CD4-positive, alpha-beta memory T cell (primary cell): ENCODE data around the gene GAS6. TPM values are rescaled to one million over a fixed set of nuclear protein-coding genes. Genes with fewer than 3 reads are reported as not detected.

Source experiments
- CTCF ChIA-PET: fragments of 350-600 bp; sonication (Branson Sonifier 250); formaldehyde crosslinking; loops from one replicate; lab custom pipeline; 2021; ENCODE audit warnings: inconsistent platforms; ENCODE audit not compliant: partially characterized antibody; lab: Charles Lee
- POLR2A ChIA-PET: fragments of 350-600 bp; sonication (Branson Sonifier 250); formaldehyde crosslinking; loops from one replicate; lab custom pipeline; 2021; ENCODE audit not compliant: partially characterized antibody; lab: Charles Lee
- DNase-seq, 5 donors: peaks; one replicate each; pipeline versions ENCODE4 v3.0.0 to v3.0.0-alpha.2; 2020 to 2022; ENCODE audit warnings: mixed read lengths in 1 of 5
- H3K27ac ChIP-seq: one replicate; pipeline ENCODE4 v1.7.0; 2013; ENCODE audit warnings: low read depth, low read length
- H3K27me3 ChIP-seq: 2 replicates; pipeline ENCODE4 v1.7.0; 2013; ENCODE audit warnings: mild to moderate bottlenecking, low read length, moderate library complexity; ENCODE audit not compliant: insufficient read depth
- H3K36me3 ChIP-seq: 2 replicates; pipeline ENCODE4 v1.7.0; 2013; ENCODE audit warnings: mild to moderate bottlenecking, low read length, moderate library complexity; ENCODE audit not compliant: insufficient read depth
- H3K4me1 ChIP-seq: 2 replicates; pipeline ENCODE4 v1.7.0; 2013; ENCODE audit warnings: mild to moderate bottlenecking, low read length, moderate library complexity; ENCODE audit not compliant: insufficient read depth
- H3K4me3 ChIP-seq, 2 donors: one replicate each; pipeline ENCODE4 v1.7.0; 2013; ENCODE audit warnings: low read length in 2 of 2, mild to moderate bottlenecking in 1 of 2
- H3K9me3 ChIP-seq, 2 donors: one replicate each; pipeline ENCODE4 v1.7.0; 2013; ENCODE audit warnings: low read length in 2 of 2, control low read depth in 1 of 2; ENCODE audit not compliant: control insufficient read depth in 1 of 2
- H3K27ac Mint-ChIP-seq, 7 donors: one replicate each; pipeline ENCODE4 v1.8.0; 2020 to 2021; ENCODE audit warnings: mixed read lengths in 7 of 7, mild to moderate bottlenecking in 6 of 7, inconsistent platforms in 3 of 7, moderate library complexity in 3 of 7
- H3K27me3 Mint-ChIP-seq, 2 donors: one replicate each; pipeline ENCODE4 v1.8.0; 2020 to 2021; ENCODE audit warnings: mixed read lengths in 2 of 2
- H3K36me3 Mint-ChIP-seq, 2 donors: one replicate each; pipeline ENCODE4 v1.8.0; 2020 to 2021; ENCODE audit warnings: mixed read lengths in 2 of 2, inconsistent platforms in 1 of 2, mild to moderate bottlenecking in 1 of 2
- H3K4me1 Mint-ChIP-seq, 4 donors: one replicate each; pipeline ENCODE4 v1.8.0; 2020 to 2021; ENCODE audit warnings: mixed read lengths in 4 of 4, mild to moderate bottlenecking in 1 of 4
- H3K4me3 Mint-ChIP-seq, 8 donors: one replicate each; pipeline ENCODE4 v1.8.0; 2020 to 2021; ENCODE audit warnings: mixed read lengths in 8 of 8, mild to moderate bottlenecking in 7 of 8, moderate library complexity in 6 of 8, inconsistent platforms in 3 of 8
- H3K9me3 Mint-ChIP-seq, 8 donors: one replicate each; pipeline ENCODE4 v1.8.0; 2020 to 2021; ENCODE audit warnings: mixed read lengths in 8 of 8, mild to moderate bottlenecking in 5 of 8, inconsistent platforms in 3 of 8, moderate library complexity in 1 of 8
- intact Hi-C: fragments of 100-400 bp; cut with micrococcal nuclease; formaldehyde crosslinking; loops from one replicate; pipeline ENCODE4 v1.15.1; 2023
- polyA plus RNA-seq, 2 donors: library from polyadenylated mRNA; unstranded; fragments of 300-500 nt; fragmentation: Illumina TruSeq; gene quantifications; one replicate each; pipeline ENCODE4 v1.2.3, GENCODE V29; 2021
- total RNA-seq, 2 experiments: library from RNA; stranded (reverse); gene quantifications; one replicate each; pipeline ENCODE4 v1.2.3, GENCODE V29; 2021

GAS6 gene
- total and polyA plus RNA-seq, 4 experiments from 2014 or later = 0.39 to 17.2 (median 8.8) TPM

DNA sequence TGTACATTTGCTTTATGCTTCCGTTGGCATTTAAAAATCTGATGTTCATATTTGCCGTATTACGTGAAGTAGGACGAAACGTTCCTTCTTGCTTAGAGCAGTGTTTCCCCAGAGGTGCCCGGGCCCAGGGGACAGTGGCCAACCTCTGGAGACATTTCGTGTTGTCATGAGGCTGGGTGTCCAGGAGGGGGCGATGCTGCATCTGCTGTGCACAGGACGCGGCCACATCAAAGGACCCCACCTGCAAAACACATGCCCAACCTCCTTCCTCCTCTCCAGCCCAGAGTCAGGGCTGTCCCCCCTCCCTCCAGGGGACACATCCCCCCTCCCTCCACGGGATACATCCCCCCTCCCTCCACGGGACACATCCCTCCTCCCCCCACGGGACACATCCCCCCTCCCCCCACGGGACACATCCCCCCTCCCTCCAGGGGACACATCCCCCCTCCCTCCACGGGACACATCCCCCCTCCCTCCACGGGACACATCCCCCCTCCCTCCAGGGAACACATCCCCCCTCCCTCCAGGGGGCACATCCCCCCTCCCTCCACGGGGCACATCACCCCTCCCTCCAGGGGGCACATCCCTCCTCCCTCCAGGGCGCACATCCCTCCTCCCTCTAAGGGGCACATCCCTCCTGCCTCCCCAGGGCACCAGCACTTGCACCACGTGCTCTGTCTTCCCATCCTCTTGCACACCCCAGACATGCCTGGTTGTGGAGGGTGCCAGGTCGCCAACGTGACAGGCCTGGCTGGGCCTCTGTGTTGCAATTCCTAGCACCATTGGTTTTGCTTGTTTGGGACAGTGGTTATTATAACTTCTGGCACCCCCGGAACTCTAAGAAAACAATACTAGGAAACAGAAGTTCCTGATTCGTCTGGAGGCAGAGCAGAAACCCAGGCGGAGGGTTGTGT, 46.7 kb downstream of the GAS6 start:
- peaks cover 15% of the 10 kb centered on the region for H3K4me1 ChIP-seq
- no peaks in the 10 kb centered on the region for H3K27me3 ChIP-seq
- peak overlapping the region; percentile 43 to 94 (median 78) for H3K4me3 Mint-ChIP-seq
- no peaks in the 10 kb centered on the region for H3K36me3 ChIP-seq
- peaks cover 0 to 5% of the 10 kb centered on the region in 2 donors for H3K36me3 Mint-ChIP-seq
- ChIA-PET CTCF (no interaction called here), POLR2A (interaction anchor here (0.7 kb wide), 1 partner anchor 29 kb away, joined by 3 read pairs; no protein-coding TSS in a partner anchor)
- intact Hi-C loops = loop anchor here (1.0 to 5.0 kb wide), 5 partner anchors 30 to 418 kb away; partner anchors contain the start of genes CDC16 and RASA3
- no peak overlapping the region for H3K27ac ChIP-seq
- H3K27me3 Mint-ChIP-seq = peaks cover 1 to 2% of the 10 kb centered on the region in 2 donors
- H3K4me3 ChIP-seq = no peak overlapping the region
- H3K4me1 Mint-ChIP-seq = peaks cover 14 to 27% (median 20%) of the 10 kb centered on the region in 4 donors
- H3K9me3 ChIP-seq = no peaks in the 10 kb centered on the region
- peak; percentile 83 to 90 (median 86) for DNase-seq
- peaks cover 0 to 2% (median 0%) of the 10 kb centered on the region in 8 donors for H3K9me3 Mint-ChIP-seq
- peak overlapping the region; percentile 37 to 82 (median 68) for H3K27ac Mint-ChIP-seq

DNA sequence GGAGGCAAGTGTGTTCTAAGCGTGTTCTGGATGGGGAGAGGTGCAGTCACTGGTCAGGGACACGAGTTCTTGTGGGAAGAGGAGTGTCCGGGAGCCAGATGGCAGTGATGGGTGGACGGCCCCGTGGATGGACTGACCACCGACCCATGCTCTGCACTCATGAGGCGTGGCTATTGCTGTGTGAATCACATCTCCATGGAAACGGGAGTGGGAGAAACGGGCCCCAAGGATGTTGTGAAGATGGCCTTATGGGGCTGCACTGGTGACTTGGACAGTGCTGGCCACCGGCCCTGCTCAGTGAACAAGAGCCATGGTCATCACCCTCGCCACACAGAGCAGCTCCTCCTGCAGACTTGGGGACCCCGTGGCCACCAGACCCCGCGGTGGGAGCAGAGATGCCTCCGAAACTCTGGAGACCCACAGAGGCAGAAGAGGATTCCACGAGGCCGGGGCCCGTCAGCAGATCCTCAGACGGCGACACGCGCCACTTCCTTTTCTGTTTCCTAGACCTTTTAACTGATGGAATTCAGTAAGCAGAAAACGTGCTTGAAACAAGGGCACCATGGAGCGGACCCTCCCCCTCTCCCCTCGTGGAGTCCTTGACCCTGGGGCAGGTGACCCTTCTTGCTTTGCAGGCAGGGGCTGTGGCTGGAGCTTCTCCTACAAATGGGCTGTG, 47.5 kb downstream of the GAS6 start:
- Histone ChIP-seq H3K27ac (no peak overlapping the region), H3K36me3 (no peaks in the 10 kb centered on the region), H3K27me3 (no peaks in the 10 kb centered on the region), H3K4me3 (peak overlapping the region in 1 of 2 donors; percentile 33), H3K4me1 (peaks cover 15% of the 10 kb centered on the region), H3K9me3 (no peaks in the 10 kb centered on the region)
- DNase-seq = no peak
- Mint-ChIP-seq H3K9me3 (peaks cover 0 to 2% (median 0%) of the 10 kb centered on the region in 8 donors), H3K4me3 (peak overlapping the region; percentile 83 to 94 (median 87)), H3K4me1 (peaks cover 14 to 27% (median 20%) of the 10 kb centered on the region in 4 donors), H3K27ac (peak overlapping the region in 5 of 7 donors; percentile 42 to 78 (median 67)), H3K36me3 (peaks cover 0 to 5% of the 10 kb centered on the region in 2 donors), H3K27me3 (peaks cover 1 to 2% of the 10 kb centered on the region in 2 donors)
- POLR2A ChIA-PET = interaction anchor here (0.7 kb wide), 1 partner anchor 30 kb away, joined by 3 read pairs; no protein-coding TSS in a partner anchor
- intact Hi-C loops = loop anchor here (2.0 to 5.0 kb wide), 4 partner anchors 30 to 418 kb away; partner anchors contain the start of genes CDC16 and RASA3
- CTCF ChIA-PET = no interaction called here

DNA sequence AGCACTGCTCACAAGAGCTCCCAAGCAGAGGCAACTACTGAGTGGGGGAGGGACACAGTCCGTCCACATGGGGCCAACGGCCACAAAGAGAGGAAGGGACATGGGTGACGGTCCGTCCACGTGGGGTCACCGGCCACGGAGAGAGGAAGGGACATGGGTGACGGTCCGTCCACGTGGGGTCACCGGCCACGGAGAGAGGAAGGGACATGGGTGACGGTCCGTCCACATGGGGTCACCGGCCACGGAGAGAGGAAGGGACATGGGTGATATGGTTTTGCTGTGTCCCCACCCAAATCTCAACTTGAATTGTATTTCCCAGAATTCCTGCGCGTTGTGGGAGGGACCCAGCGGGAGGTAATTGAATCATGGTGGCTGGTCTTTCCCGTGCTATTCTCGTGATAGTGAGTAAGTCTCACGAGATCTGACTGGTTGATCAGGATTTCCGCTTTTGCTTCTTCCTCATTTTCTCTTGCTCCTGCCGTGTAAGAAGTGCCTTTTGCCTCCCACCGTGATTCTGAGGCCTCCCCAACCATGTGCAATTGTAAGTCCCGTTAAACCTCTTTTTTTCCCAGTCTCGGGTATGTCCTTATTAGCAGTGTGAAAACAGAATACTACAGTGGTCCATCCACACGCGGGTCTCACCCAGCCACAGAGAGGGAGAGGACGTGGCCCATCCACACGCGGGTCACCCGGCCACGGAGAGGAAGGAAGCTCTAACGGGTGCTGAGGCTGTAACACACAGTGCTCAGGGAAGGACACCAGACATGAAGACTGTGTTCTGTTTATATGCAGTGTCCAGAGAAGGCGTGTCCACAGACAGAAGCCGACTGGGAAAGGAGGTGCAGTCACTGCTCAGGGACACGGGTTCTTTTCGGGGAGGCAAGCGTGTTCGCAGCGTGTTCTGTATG, 48.5 kb downstream of the GAS6 start:
- Mint-ChIP-seq H3K4me3 (peak overlapping the region; percentile 83 to 94 (median 87)), H3K27ac (peak overlapping the region; percentile 2 to 84 (median 66)), H3K27me3 (peaks cover 1 to 2% of the 10 kb centered on the region in 2 donors), H3K9me3 (peaks cover 0 to 3% (median 0%) of the 10 kb centered on the region in 8 donors), H3K36me3 (peaks cover 0 to 2% of the 10 kb centered on the region in 2 donors), H3K4me1 (peaks cover 14 to 27% (median 20%) of the 10 kb centered on the region in 4 donors)
- Histone ChIP-seq H3K4me3 (peak overlapping the region; percentile 33 to 34), H3K4me1 (peaks cover 15% of the 10 kb centered on the region), H3K27ac (no peak overlapping the region), H3K36me3 (no peaks in the 10 kb centered on the region), H3K27me3 (no peaks in the 10 kb centered on the region), H3K9me3 (no peaks in the 10 kb centered on the region)
- POLR2A ChIA-PET = no interaction called here
- CTCF ChIA-PET = interaction anchor here (0.6 to 1.2 kb wide), 2 partner anchors 89 to 411 kb away, joined by 3 read pairs; no protein-coding TSS in a partner anchor
- DNase-seq = peak in 4 of 5 donors; percentile 12 to 30 (median 20)
- intact Hi-C loops = loop anchor here (2.0 to 5.0 kb wide), 4 partner anchors 31 to 419 kb away; partner anchors contain the start of genes CDC16 and RASA3

DNA sequence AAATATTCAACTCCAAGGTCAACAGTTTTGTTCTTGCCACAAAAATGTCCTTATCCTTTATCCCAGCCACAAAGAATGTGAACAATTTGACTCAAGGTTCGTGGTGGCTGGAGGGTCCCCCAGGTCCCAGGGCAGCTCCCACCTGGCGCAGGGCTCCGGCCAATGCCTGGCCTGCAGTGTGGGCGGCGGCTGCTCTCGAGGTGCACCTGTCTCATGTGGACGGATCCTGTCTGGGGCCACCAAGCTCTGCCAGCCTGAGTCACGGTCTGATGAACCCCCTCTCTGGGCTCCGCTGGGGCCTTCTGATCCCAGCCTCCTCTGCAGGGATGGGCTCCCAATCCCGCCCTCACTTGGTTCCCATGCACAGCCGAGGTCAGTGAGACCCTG, 49.4 kb downstream of the GAS6 start:
- Histone ChIP-seq H3K9me3 (no peaks in the 10 kb centered on the region), H3K4me1 (peaks cover 15% of the 10 kb centered on the region), H3K4me3 (no peak overlapping the region), H3K27ac (no peak overlapping the region), H3K36me3 (no peaks in the 10 kb centered on the region), H3K27me3 (no peaks in the 10 kb centered on the region)
- H3K36me3 Mint-ChIP-seq = peaks cover 0 to 2% of the 10 kb centered on the region in 2 donors
- H3K27ac Mint-ChIP-seq = no peak overlapping the region
- peaks cover 14 to 27% (median 20%) of the 10 kb centered on the region in 4 donors for H3K4me1 Mint-ChIP-seq
- peaks cover 1 to 2% of the 10 kb centered on the region in 2 donors for H3K27me3 Mint-ChIP-seq
- intact Hi-C loops = no loop called here
- DNase-seq = no peak
- no peak overlapping the region for H3K4me3 Mint-ChIP-seq
- peaks cover 0 to 8% (median 0%) of the 10 kb centered on the region in 8 donors for H3K9me3 Mint-ChIP-seq
- ChIA-PET CTCF (interaction anchor here (0.6 to 1.2 kb wide), 2 partner anchors 90 to 412 kb away, joined by 3 read pairs; no protein-coding TSS in a partner anchor), POLR2A (no interaction called here)

DNA sequence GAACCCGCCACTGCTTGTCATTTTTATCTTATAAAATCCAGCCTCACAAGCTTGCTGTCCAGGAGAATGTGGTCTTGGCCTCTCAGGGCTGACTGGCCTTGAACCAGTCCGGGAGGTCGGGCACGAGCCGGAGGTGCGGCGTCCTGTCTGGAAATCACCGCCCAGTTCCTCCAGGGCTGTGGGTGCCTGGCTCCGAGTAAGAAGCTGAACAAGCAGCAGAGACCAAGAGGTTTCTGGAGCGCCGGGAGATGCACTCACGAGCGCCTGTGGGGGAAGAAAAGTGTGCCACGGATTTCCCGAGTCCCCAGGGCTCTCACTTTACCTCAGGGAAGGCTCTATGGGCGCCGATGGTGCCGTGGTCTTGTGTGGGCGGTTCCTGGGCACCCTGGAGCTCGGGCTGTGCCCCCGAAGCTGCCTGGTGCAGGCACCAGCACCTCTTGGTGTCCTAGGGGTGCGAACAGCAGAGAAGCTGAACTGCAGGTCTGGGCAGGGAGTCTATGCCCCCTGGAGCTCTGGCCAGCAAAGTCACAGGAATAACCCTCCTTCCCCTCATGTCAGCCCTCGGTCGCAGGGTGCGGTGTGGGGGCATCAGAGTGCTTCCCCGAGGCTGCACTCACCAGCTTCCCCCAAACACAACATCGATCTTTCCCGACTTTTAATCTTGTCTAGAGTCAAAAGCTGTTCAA, 50.0 kb downstream of the GAS6 start:
- Histone ChIP-seq H3K9me3 (no peaks in the 10 kb centered on the region), H3K36me3 (no peaks in the 10 kb centered on the region), H3K4me1 (peaks cover 15% of the 10 kb centered on the region), H3K27me3 (no peaks in the 10 kb centered on the region), H3K27ac (no peak overlapping the region), H3K4me3 (no peak overlapping the region)
- Mint-ChIP-seq H3K36me3 (peaks cover 0 to 2% of the 10 kb centered on the region in 2 donors), H3K9me3 (peaks cover 0 to 8% (median under 1%) of the 10 kb centered on the region in 8 donors), H3K4me3 (no peak overlapping the region), H3K27me3 (peaks cover 1 to 2% of the 10 kb centered on the region in 2 donors), H3K4me1 (peaks cover 14 to 27% (median 20%) of the 10 kb centered on the region in 4 donors), H3K27ac (no peak overlapping the region)
- intact Hi-C loops = no loop called here
- ChIA-PET POLR2A (no interaction called here), CTCF (interaction anchor here (1.2 kb wide), 1 partner anchor 91 kb away, joined by 3 read pairs; no protein-coding TSS in a partner anchor)
- DNase-seq = no peak
